ENCODE results near the gene TENM4.

GRCh38 chr11:78986305-78986704, 454.5 kb downstream of the TENM4 start:
- TF ChIP-seq CTCF (IDR thresholded peaks at IDR 0.05): no peak
- no peak for TF ChIP-seq POLR2AphosphoS5 (IDR thresholded peaks at IDR 0.05)
- TF ChIP-seq POLR2A (IDR thresholded peaks at IDR 0.05): no peak
- TF ChIP-seq EP300 (IDR thresholded peaks at IDR 0.05): no peak
